ENCODE measurements around the gene DCUN1D4.
A peak's percentile ranks its signal among the peaks of the same experiment; 100 is the strongest.
"Not testable (repeated sequence)": the region's sequence is repeated elsewhere in the genome, so short reads cannot be mapped to it uniquely, and the experiment has no call there.

Gene DCUN1D4

DNA sequence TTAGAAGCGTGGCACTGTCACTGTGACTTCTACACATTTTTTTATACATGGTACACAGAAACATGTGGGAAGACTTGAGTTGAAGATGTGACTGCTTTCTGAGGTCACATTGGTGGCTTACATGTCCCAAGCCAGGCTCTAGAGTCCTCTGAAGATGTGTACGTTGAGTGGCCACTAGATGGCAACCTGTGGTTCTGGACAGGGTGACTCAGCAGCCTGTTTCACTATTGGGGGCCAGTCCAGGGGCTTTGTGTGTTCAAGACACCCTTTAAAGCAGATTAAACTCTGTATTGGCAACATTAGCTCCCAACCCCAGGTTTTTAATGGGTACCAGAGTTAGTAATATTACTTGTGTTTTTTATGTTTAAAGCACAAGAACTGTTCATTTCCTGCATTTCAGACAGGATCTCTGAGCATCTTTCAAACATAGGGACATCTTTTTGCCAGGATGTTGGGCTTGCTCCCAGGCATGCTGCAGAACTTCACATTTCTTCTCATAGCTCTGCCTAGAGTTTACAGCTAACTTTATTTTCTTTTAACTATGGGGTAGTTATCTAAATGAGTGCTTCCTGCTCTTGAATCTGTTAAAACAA, 53.0 kb downstream of the DCUN1D4 start:
- peak; percentile 12 for DNase-seq

GRCh38 chr4:51901363-51901762, 58.4 kb downstream of the DCUN1D4 start:
- DNase-seq: no peak

GRCh38 chr4:51906167-51906958, 63.4 kb downstream of the DCUN1D4 start:
- DNase-seq: no peak

GRCh38 chr4:51907006-51907669, 64.2 kb downstream of the DCUN1D4 start:
- no peak for DNase-seq

- DNase-seq: no peak
Measured at GRCh38 chr4:51909236-51909703, 66.3 kb downstream of the DCUN1D4 start.

GRCh38 chr4:51918251-51918650, 75.3 kb downstream of the DCUN1D4 start:
- no peak for DNase-seq

DNA sequence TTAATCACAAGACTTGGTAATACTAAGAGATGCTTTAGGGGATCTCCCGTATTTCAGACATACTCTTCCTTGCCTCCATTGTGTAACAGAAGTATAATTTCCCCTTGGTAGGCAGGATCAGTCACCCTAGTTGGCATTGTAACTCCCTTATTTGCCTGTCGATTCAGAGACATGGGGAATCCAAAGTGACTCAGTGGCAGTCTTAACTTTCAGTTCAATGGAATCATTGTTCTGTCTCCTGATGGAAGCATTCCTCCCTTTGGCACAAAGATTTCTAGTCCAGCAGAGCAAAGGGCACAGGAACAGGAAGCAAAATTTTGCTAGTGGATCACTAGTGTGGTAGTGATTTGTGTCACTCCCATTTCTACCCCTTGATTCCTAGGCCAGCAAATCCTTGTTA, 80.4 kb downstream of the DCUN1D4 start:
- no peak for DNase-seq

DNA sequence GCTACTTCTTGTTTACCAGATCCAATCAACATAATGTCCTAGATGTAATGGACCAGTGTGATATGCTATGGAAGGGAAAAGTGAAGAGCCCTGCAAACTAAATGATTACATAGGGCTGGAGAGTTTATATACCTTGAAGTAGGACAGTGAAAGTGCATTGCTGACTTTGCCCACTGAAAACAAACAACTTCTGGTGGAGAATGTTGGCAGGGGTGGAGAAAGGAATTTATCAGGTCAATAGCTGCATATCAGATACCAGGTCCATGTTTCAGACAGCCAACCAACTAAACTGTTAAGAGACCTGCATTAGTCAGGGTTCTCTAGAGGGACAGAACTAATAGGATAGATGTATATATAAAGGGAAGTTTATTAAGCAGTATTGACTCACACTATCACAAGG, 82.4 kb downstream of the DCUN1D4 start:
- DNase-seq: no peak

GRCh38 chr4:51930557-51930956, 87.6 kb downstream of the DCUN1D4 start:
- no peak for DNase-seq

- no peak for DNase-seq
Measured at GRCh38 chr4:51931461-51931860, 88.5 kb downstream of the DCUN1D4 start.

GRCh38 chr4:51932261-51932660, 89.3 kb downstream of the DCUN1D4 start:
- no peak for DNase-seq

- no peak for DNase-seq
Measured at GRCh38 chr4:51932684-51933083, 89.7 kb downstream of the DCUN1D4 start.

- not testable (repeated sequence) for DNase-seq
Measured at GRCh38 chr4:51940460-51940859, 97.5 kb downstream of the DCUN1D4 start.

DNA sequence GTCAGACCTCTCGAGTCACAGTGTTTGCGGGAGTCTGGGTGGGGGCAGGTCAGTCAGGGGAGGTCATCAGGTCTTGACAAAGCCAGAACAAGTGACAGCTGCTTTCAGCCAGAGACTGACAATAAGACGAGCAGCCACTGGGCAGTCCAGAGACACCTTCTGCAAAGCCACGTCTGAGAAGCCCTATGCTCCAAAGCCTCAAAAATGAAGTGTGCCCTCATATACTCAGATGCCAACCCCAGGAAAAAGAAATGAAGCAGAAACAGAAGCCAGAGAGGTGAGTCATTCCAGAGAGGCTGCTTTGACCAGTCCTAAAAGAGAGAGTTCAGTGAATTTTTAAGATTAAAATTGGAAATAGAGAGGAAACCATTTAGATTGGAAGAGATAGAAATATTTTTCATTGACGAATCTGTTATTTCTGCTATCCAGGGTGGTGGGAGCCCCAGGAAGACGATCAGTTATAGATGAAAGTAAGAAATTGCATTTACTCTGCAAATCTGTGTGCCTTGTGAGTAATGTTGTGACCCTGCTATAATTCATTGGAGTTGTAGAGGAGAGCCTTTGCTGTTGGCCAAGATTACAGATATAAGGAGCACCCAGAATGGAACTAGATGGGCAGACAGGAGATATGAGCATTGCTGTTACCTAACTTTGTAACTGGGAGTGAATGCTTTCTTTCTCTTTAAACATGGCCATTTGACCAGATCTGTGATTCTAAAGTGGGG, 99.3 kb downstream of the DCUN1D4 start:
- no peak for DNase-seq

GRCh38 chr4:51942833-51943215, 99.9 kb downstream of the DCUN1D4 start:
- no peak for DNase-seq

- DNase-seq: no peak
Measured at GRCh38 chr4:51943221-51943620, 100.3 kb downstream of the DCUN1D4 start.

DNA sequence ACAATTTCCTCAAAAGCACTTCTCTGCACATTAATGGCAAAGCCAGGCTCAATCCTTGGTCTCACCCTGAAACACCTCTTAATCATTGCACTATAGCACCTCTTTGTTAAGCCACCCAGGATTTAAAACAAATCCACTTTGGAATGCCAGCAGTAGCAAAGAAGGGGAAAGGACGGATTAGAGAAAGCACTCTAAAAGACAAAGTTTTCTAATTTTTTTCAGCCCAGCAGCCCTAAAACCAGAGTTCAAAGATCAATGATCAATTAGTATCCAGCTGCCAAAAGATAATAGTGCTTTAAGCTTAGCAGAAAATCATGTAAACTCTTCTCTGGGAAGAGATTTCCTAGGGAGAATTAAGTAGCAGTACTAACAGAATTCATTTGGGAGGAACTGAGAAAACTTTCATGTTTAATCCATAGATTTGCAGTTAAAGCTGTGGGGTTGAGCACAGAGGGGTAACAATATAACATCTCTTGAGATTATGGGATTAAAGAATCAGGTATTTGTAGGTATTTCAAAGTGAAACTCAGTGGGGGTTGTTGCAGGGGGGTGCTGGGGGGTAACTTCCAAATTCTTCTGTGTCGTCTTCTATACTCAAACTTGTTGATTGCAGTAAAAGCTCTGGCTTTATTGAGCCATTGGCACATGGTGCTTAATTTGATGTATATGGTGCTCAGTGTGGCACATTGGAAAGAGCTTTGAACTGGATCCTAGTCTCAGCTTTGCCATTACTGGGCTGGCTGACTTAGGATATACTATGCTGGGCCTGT, 115.4 kb downstream of the DCUN1D4 start:
- DNase-seq: no peak

DNA sequence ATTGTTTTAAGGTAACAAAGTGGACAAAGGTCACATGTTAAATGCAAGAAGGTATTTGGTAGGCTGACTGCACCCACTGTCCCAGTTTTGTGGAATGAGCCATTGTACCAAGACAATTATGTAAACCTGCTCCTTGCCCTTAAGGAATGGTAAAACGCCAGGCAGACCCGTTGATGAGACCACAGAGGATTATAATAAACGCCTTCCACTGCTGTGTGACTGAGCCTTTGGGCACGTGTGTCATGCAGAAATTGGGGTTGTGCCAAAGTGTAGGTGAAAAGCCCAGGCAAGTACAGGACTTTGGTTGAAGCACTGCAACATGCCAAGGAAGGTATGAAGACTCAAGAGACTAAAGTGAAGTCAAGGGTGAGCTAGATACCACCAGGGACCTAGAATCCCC, 117.5 kb downstream of the DCUN1D4 start:
- DNase-seq: no peak

GRCh38 chr4:51963841-51964517, 121.0 kb downstream of the DCUN1D4 start:
- DNase-seq: no peak

DNA sequence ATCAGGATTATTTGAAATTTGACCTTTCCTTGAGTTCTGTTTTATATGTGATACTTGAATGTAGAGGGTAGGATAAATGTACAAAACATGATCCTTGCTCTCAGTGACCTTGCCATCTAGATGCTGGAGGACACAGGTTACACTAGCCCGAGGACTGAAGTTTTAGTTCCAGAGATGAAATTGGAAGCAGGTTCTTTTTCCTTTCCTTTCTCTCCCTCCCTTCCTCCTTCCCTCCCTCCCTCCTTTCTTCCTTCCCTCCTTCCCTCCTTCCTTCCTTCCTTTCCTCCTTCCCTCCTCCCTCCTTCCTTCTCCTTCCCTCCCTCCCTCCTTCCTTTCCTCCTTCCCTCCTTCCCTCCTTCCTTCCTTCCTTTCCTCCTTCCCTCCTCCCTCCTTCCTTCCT, 122.9 kb downstream of the DCUN1D4 start:
- no peak for DNase-seq
